ENCODE data around the gene NXPH1.
A peak's percentile ranks its signal among the peaks of the same experiment; 100 is the strongest.

Gene NXPH1

DNA sequence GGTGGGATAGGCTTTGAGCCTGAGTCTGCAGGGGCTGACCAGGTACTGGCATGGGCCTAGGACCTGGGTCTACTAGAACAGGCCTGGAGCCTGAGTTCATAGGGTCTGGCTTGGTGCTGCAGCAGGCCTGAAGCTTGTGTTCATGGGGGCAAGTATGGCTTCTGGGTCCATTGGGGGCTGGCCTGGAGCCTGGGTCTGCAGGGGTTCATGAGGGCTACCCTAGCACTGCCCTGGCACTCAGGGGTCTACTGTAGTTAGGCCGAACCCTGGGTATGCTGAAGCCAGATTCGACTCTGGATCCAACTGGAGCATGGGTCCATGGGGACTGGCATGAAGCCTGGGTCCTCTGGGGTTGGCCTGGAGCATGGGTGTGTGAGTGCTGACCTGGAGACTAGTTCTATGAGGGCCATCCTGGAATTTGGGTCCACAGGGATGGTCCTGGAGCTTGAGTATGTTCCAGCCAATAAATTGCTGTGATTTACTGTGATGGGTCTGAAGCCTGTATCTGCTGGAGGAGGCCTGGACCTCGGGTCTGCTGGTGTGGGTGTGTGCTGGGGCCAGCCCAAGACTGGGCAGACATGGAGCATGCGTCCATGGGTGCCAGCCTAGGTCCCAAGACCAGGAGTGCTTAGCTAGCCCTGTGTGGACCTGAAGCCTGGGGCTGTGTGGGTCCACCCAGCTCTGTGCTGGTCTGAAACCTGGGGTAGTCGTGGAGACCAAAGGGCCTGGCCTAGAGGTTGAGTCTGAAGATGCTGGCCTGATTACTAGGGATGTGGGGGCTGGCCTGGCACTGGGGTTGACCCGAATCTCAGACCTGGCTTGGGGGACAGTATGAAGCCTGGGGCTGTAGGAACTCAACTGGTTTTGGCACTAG is 235.5 kb downstream of the NXPH1 start:
- TF ChIP-seq, protein P1, sequence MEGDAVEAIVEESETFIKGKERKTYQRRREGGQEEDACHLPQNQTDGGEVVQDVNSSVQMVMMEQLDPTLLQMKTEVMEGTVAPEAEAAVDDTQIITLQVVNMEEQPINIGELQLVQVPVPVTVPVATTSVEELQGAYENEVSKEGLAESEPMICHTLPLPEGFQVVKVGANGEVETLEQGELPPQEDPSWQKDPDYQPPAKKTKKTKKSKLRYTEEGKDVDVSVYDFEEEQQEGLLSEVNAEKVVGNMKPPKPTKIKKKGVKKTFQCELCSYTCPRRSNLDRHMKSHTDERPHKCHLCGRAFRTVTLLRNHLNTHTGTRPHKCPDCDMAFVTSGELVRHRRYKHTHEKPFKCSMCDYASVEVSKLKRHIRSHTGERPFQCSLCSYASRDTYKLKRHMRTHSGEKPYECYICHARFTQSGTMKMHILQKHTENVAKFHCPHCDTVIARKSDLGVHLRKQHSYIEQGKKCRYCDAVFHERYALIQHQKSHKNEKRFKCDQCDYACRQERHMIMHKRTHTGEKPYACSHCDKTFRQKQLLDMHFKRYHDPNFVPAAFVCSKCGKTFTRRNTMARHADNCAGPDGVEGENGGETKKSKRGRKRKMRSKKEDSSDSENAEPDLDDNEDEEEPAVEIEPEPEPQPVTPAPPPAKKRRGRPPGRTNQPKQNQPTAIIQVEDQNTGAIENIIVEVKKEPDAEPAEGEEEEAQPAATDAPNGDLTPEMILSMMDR (IDR thresholded peaks at IDR 0.05; ENCODE audit: control insufficient read depth, extremely low read depth, insufficient read depth) = no peak

DNA sequence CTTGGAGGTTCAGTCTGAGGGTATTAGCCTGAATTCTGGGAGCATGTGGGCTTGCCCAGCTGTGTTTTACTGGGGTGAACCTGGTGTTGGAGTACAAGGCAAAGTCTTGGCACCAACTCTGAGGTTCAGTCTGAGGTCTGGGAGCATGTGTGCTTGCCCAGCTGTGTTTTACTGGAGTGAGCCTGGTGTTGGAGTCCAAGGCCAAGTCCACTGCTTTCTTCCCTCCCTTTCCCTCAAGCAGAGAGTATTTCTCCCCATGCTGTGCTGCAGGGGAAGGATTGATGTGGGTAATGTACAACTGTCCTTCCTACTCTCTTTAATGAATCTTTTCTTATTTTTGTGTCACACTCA is 236.1 kb downstream of the NXPH1 start:
- TF ChIP-seq, protein P1 (IDR thresholded peaks at IDR 0.05; ENCODE audit: control insufficient read depth, extremely low read depth, insufficient read depth) = no peak
- no peak overlapping the region for H3K4me3 ChIP-seq (ENCODE audit: low read depth, low read length)
- no peak for DNase-seq (ENCODE audit: low read depth)

More for the DNA sequence above, 235.5 kb downstream of the NXPH1 start:
- no peak for DNase-seq (ENCODE audit: low read depth)
- no peak overlapping the region for H3K4me3 ChIP-seq (ENCODE audit: low read depth, low read length)

DNA sequence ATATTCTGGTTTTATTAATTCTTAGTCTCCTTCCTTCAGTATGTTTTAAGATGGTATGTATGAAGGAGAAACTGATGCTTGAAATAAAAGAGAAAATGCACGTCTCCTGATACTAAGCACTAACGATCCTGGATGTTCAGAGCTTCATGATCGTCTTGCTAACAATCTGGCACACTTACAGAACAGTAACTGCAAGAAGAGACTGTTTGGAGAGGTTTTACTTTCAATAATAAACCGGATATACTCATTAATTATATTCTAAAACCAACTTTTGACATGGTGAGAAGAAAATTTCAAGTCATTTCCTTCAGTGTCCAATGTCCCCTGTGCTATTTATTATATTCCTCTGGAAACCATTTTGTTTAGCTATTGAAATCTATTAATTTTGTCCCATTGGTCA is 251.0 kb downstream of the NXPH1 start:
- no peak for DNase-seq (ENCODE audit: low read depth)
- TF ChIP-seq, protein P1 (IDR thresholded peaks at IDR 0.05; ENCODE audit: control insufficient read depth, extremely low read depth, insufficient read depth) = no peak
- no peak overlapping the region for H3K4me3 ChIP-seq (ENCODE audit: low read depth, low read length)

DNA sequence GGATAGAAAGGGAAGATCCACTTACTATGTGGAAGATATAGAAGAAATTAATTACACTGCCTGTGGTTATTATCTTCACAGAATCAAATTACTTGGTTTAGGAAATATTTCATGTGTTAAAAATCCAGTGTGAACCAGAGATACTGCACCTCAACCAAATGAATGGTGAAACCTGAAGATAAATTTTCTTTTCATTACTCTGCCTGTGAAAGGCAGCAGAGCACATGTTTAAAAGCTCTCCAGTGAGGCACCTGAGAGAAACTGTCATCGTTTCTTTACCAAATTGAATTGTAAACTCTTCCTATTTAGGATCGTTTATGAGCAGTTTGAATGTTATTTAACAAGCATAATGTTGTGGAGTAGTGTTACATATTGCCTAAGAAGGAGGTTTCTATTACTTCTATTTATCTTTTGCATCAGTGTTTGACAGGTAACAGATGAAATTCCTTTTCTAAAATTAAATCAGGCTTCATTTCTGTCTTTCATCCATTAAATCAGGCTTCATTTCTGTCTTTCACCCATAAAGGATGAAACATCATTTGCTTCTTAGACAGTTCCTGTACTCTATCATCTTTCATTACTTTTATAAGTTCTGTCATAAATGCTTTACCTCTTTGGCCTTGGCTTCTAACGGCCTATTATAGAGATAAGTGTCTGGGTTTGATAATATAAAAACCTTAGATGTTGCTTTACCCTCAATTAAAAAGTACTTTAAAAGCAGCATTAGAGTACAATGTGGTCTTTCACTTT is 266.6 kb downstream of the NXPH1 start:
- no peak overlapping the region for H3K4me3 ChIP-seq (ENCODE audit: low read depth, low read length)
- DNase-seq (ENCODE audit: low read depth) = no peak
- TF ChIP-seq, protein P1 (IDR thresholded peaks at IDR 0.05; ENCODE audit: control insufficient read depth, extremely low read depth, insufficient read depth) = no peak

DNA sequence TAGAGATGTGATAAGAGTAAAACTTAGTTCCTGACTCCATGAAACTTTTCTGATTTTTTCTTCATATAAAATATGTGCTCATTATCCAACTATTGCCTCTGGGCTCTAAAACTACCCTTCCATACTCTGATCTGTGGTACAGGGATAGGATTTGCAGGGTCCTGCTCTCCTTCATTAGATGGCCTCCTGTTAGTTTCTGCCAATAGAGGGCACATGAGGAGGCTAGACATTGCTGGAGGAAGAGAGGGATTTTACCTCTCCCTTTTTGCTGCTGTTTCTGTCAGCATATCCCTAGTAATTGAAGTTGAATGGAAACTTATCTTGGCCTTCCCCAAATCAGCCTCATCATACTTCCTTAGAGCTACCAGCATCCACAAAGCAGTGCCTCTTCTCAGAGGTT is 269.4 kb downstream of the NXPH1 start:
- TF ChIP-seq, protein P1 (IDR thresholded peaks at IDR 0.05; ENCODE audit: control insufficient read depth, extremely low read depth, insufficient read depth) = peak; percentile 22; the same call in 1 of the 2 replicates
- H3K4me3 ChIP-seq (ENCODE audit: low read depth, low read length) = no peak overlapping the region
- DNase-seq (ENCODE audit: low read depth) = no peak

DNA sequence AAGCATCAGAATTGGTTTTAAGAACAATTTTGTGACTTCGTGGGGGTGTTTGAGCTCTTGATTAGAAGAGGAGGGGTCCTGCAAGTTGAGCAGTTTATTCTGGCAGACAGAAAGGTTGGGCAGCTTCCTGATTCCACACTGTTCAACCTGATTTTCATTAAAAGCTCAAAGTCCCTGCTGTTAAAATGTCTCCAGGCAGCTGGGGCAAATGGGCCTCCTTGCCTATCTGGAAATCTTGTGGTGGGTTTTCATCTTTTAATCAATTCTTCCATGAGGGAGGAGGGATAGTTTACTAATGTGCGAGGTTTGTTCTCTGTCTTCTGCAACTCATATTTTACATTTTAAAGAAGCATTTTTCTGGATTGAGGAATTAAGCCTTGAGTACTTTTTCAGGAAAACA is 276.7 kb downstream of the NXPH1 start:
- no peak for DNase-seq (ENCODE audit: low read depth)
- H3K4me3 ChIP-seq (ENCODE audit: low read depth, low read length) = no peak overlapping the region
- TF ChIP-seq, protein P1 (IDR thresholded peaks at IDR 0.05; ENCODE audit: control insufficient read depth, extremely low read depth, insufficient read depth) = no peak

Data from LNCaP clone FGC (cell line).